ENCODE results near the gene SPOCK1.
A peak's percentile ranks its signal among the peaks of the same experiment; 100 is the strongest.

SPOCK1 gene

DNA sequence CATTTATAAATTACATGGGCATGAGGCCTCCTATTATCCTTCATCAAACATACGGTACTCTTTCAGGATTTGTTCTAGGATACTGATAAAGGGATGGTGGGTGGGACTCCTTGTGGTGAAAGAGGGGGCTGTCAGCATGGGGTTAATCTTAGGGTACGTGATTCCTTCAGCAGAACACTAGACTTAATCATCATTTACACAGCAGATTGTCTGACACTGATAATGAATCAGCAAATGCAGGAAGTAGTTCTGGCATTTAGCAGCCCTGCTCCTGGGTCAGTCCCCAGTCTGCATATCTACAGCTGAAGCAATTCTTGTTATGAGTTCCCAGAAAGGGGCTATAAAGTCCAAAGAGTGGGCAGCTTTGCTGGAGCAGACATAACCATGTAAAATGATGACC is 384.6 kb downstream of the SPOCK1 start:
- DNase-seq (ENCODE audit: low read depth, low spot score), result no peak

DNA sequence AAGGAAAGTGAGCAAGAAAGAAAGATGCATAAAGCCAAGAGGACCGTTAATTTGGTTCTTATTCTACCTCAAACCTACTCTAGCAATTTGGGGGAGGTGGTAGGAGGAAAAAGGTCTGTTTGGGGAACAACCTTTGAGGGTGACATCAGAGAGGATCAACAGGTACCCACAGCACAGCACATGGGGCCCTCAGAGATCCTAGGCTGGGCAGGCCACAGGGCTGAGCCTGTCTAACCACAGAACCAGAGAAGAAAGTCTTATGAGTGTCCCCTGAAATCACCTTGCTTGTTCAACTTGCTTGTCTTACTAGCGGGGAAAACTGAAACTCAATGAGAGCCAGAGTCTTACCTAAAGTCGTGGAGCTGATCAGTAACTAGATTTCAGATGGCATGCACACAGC is 385.2 kb downstream of the SPOCK1 start:
- no peak for DNase-seq (ENCODE audit: low read depth, low spot score)

DNA sequence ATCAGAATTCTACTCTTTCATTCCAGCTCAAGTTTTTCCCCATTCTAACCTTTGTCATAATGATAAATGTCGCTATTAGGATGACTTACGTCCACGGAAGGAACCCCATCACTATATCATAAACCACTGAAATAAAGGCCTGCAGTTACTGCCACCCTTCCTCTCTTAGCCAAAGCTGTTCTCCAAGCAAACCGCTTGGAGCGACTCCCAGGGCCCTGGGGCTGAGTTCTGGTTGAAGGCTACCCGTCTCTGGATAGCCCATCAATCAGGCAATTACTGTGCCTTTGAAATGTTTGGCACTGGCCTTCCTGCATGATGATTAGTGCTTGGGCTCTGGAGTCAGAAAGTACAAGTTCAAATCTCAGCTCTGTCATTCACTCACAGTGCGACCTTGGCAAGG is 386.0 kb downstream of the SPOCK1 start:
- DNase-seq (ENCODE audit: low read depth, low spot score), result peak; percentile 32

DNA sequence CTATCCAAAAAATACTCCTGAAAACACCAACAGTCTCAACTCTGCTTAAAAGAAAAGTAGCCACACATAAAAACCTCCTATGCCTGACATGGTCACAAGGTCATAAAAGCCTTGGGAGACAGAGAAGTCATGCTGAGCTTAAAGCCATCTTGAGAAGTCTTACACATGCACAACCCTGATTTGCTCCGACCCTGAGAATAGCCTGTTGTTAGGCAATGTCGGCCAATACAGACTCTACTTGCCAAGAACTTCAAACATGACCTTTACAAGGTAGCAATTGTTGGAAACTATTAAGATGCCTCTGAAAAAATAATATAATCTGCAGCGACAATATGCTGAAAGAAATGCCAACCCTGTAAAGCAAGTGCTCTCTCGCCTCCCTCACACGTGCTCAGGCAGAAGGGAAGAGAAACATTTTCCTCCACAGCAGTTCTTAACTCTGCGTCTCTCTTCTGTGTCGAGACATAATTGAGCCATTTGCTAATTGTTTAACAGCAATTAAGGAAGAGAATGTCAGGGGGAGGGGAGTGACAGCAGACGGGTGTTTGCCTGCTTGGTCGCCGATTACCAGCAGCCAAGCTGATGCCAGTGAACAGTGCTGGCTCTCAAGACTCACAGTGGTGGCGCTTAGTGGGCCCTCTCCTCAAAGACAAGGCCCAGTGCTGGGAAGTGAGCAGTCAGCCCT is 393.6 kb downstream of the SPOCK1 start:
- DNase-seq (ENCODE audit: low read depth, low spot score), result no peak

DNA sequence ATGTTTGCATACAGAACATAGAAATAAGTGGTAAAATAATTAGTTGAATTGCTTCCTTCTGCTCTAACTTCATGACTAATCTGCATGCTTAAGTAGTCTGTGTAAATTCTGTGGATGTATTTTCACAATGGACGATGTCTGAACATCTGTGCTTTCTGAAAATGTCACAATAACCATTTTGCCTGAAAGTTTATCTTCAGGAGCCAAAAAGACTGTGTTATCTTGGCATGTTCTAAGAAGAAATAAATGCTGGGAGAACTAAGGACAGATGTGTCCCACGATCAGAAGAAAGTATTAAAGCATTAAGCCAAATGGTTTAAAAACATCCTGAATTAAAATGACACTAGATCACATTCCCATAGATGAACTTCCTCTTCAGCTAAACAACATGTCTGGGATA is 397.6 kb downstream of the SPOCK1 start:
- no peak for DNase-seq (ENCODE audit: low read depth, low spot score)

DNA sequence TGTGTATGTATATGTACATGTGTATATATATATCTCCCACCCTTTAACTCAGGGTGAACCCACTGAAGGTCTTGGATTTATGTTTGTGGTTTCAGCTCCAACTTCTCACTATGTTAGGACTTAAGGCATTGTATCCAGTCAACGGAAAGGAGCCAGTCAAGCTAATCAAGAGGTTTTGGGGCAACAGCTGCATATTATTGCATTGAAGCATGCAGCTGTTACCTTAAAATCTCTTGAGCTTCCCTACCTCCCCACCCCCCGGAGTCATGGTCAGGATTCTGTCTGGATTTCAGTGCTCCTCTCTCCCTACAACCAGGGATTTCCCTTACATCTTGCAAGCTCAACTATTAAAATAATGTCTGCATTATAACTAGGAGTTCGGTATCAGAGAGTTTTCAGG is 399.5 kb downstream of the SPOCK1 start:
- DNase-seq (ENCODE audit: low read depth, low spot score), result no peak

DNA sequence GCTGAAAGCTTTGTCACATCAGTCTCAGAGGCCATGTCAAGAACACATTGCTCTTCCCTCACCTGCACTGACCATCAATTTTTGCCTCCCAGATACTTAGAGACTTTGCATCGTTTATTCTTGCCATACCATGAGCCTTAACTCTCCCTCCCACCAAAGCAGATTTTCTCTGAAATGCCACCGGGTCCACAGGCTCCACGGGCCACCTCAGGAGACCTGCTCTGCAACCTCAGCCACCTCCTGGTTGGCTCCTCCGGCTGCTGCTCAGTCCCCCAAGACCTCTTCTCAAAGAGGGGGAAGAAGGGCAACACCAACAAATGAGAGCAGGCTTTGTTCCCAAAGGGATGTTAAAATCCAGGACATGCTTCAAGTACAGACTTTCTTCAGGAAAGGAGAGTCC is 400.5 kb downstream of the SPOCK1 start:
- DNase-seq (ENCODE audit: low read depth, low spot score), result no peak

DNA sequence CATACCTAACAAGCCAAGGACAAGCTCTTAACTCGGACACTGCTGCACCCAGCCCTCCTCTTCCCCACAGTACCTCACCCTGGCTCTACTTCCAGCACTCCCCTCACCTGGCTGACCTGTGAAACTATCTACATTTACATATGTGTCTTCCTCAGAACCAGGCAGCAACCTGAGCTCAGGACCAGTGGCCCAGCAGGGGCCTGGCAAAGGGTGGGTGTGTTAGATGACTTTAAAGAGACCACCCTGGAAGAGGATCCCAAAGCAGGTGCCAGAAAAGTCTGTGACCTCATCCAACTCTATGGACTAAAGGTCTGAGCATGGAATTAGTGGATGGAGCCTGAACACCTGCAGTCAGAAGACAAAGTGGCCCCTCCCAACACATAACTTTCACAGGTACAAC is 400.9 kb downstream of the SPOCK1 start:
- DNase-seq (ENCODE audit: low read depth, low spot score), result no peak

- no peak for DNase-seq (ENCODE audit: low read depth, low spot score)
These were observed 401.9 kb downstream of the SPOCK1 start for GRCh38 chr5:137097203-137097602.

GRCh38 chr5:137096149-137097103 is 402.7 kb downstream of the SPOCK1 start:
- no peak for DNase-seq (ENCODE audit: low read depth, low spot score)

DNA sequence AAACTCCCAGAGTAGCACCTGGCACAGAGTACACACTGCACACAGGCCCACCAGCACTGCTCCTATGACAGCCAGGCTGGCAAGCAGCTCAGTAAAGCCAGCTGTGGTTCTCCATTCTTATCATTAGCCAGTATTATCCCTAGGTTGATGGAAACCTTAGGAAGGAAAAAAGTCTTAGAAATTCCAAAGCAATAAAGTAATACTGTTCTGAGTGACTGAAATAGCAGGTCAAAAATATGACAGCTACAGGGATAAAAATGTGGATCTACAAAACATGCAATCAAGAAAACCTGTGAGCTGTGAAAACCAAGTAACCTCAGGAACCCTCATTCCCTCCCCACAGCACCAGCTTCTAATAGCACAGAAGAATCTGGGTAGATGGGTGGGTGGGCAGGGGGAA is 403.5 kb downstream of the SPOCK1 start:
- DNase-seq (ENCODE audit: low read depth, low spot score), result no peak

GRCh38 chr5:137092831-137093230 is 406.3 kb downstream of the SPOCK1 start:
- no peak for DNase-seq (ENCODE audit: low read depth, low spot score)

DNA sequence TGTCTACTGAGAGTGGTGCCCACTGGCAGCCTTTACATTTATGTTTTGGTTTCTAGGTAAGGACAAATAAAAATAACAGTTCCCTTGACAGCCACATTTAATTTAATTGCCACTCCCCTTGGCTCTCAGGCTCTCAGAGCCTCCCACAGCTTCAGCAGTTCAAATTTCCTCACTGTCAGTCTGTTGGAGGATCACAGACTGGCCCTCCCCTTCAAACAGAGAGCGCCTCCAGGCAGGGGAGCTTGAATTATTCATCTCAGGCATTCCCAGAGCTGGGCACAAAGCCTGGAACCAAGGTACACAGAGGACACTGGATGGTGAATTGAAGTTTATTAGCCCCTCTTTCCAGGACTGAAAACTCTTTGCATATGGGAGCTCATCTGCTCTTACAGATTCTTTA is 407.7 kb downstream of the SPOCK1 start:
- DNase-seq (ENCODE audit: low read depth, low spot score), result peak; percentile 82

GRCh38 chr5:137090721-137091120 is 408.4 kb downstream of the SPOCK1 start:
- DNase-seq (ENCODE audit: low read depth, low spot score), result no peak

DNA sequence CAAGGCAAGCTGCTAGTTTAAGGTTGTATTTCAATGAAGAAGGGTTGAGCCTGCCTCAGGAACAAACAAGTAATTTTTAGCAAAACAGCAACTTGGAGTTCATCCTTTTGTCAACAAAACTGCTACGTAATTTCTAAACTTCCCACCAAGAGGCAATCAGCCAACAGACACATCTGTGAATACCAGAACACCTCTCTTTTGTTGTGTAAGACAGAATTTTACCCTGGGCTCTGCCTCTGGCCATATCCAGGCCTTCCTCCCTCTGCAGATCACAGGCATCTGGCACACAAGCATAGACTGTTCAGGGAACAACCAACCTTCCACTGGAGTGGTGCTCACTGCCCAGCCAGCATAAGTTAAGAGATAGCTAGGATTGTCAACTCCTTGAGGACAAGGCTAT is 409.0 kb downstream of the SPOCK1 start:
- DNase-seq (ENCODE audit: low read depth, low spot score), result peak; percentile 79

DNA sequence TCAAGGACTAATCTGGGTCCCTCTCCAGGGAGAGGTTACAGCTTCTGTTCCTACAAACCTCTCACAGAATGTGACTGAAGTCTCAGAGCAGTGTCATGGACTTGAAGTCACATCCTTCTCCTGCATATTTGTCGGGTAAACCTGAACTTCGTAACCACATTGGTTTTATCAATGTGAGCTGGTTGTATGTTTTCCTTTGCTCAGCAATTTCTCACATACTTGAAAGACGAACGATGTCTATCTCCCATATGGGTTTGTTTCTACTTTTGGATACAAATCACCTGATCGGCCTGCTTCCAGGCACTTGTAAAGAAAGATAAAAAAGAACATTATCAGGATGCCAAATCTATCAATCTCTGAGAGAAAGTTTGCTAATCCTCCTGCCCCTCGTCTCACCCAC is 411.0 kb downstream of the SPOCK1 start:
- no peak for DNase-seq (ENCODE audit: low read depth, low spot score)

DNA sequence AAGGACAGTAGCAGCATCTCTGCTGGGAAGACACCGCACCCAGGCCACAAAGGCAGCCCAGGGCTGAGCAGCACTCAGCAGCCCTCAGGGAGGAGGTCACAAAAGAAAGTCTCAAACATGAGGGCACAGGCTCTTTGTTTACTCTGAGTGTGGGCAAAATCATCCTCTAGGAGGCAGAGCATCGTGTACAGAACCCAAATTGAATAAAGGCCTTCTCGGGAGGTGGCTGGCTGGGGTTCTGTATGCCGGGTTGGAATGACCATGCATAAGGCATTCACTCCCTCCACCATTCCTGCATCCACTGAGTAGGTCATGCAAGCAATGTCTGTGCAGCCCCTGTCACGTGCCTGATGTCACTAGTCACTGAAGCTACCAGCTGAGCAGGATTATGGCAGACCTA is 412.8 kb downstream of the SPOCK1 start:
- DNase-seq (ENCODE audit: low read depth, low spot score), result no peak

DNA sequence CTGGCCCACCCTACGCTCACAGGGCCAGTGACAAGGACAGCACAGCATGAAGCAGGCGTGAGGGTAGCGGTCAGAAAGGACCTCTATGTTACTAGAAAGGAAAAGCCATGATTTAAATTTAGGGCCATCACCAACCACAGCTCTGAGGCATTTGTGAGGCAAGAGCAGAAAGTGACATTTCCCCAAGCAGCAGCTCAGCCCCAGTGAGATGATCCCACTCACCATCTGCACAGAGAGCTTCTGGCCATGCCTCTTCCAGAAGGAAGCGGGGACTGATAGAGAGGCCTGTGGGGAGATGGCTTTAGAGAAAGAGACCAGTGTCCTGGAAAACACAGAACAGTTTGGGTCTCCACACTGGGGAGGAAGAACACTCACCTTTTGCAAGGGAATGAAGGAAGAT is 413.9 kb downstream of the SPOCK1 start:
- no peak for DNase-seq (ENCODE audit: low read depth, low spot score)

GRCh38 chr5:137084016-137084415 is 415.1 kb downstream of the SPOCK1 start:
- DNase-seq (ENCODE audit: low read depth, low spot score), result no peak

- DNase-seq (ENCODE audit: low read depth, low spot score), result no peak
These were observed 416.2 kb downstream of the SPOCK1 start for GRCh38 chr5:137082951-137083350.

GRCh38 chr5:137078171-137078665 is 420.9 kb downstream of the SPOCK1 start:
- no peak for DNase-seq (ENCODE audit: low read depth, low spot score)

GRCh38 chr5:137075163-137075970 is 423.8 kb downstream of the SPOCK1 start:
- peak; percentile 87 for DNase-seq (ENCODE audit: low read depth, low spot score)

All from ELF-1 (cell line).